Measurements from ENCODE around the gene MAPK6. TPM values are rescaled to one million over a fixed set of nuclear protein-coding genes. Genes with fewer than 3 reads are reported as not detected.
"Not testable (repeated sequence)": the region's sequence is repeated elsewhere in the genome, so short reads cannot be mapped to it uniquely, and the experiment has no call there.

The MAPK6 gene
- polyA plus RNA-seq, 1 donor (not counting 4 experiments of a cell fraction or from before 2014, with no cell fraction given): 103 TPM

- Histone ChIP-seq H3K27me3 (ENCODE audit: control insufficient read depth, extremely low read depth, insufficient read depth, low read length) (no peaks in the 10 kb centered on the region), H3K4me1 (ENCODE audit: control insufficient read depth, extremely low read depth, insufficient read depth, low read length) (peaks cover 29% of the 10 kb centered on the region), H3K9ac (ENCODE audit: control insufficient read depth, extremely low read depth, insufficient read depth, low read length) (peak overlapping the region; percentile 14), H3K4me2 (ENCODE audit: control insufficient read depth, extremely low read depth, insufficient read depth, low read depth, low read length) (peak overlapping the region; percentile 1), H2AFZ (ENCODE audit: control insufficient read depth, low read length) (no peak overlapping the region), H3K79me2 (ENCODE audit: control insufficient read depth, insufficient read depth, low read length) (peaks cover 65% of the 10 kb centered on the region), H3K4me3 (ENCODE audit: control insufficient read depth in 2 of 3, extremely low read depth in 1 of 3, insufficient read depth in 2 of 3, low read depth in 1 of 3, low read length in 3 of 3) (no peak overlapping the region), H3K36me3 (ENCODE audit: control insufficient read depth in 2 of 2, extremely low read depth in 1 of 2, insufficient read depth in 2 of 2, low read length in 2 of 2) (peaks cover 13 to 34% of the 10 kb centered on the region in 2 experiments), H3K9me3 (ENCODE audit: control insufficient read depth, low read depth, low read length) (no peaks in the 10 kb centered on the region), H4K20me1 (ENCODE audit: control insufficient read depth, extremely low read depth, insufficient read depth, low read length) (no peaks in the 10 kb centered on the region), H3K27ac (ENCODE audit: control insufficient read depth, insufficient read depth, low read length) (peak overlapping the region; percentile 70), H3K9me1 (ENCODE audit: control insufficient read depth, extremely low read depth, insufficient read depth, low read length) (peaks cover 5% of the 10 kb centered on the region)
- TF ChIP-seq EZH2 (IDR thresholded peaks at IDR 0.05; ENCODE audit: low read length) (no peak), CTCF (optimal IDR thresholded peaks at IDR 0.05 in 1 of 3, IDR thresholded peaks at IDR 0.05 in 1 of 3, conservative IDR thresholded peaks at IDR 0.05 in 1 of 3; ENCODE audit: extremely low read depth in 1 of 3, insufficient read depth in 2 of 3, low read length in 3 of 3) (no peak)
- dilution Hi-C loops (cut with MboI; ENCODE audit: extremely low pct_ligation_motif_present, low sequenced_read_pairs): no loop called here
- FAIRE-seq: no peak
- no peak for DNase-seq (ENCODE audit: low read depth, low spot score)
These were observed 33.3 kb downstream of the MAPK6 start for GRCh38 chr15:52052066-52052935.

- peaks cover 13 to 36% of the 10 kb centered on the region in 2 experiments for H3K36me3 ChIP-seq (ENCODE audit: control insufficient read depth in 2 of 2, extremely low read depth in 1 of 2, insufficient read depth in 2 of 2, low read length in 2 of 2)
- DNase-seq (ENCODE audit: low read depth, low spot score) (no peak), FAIRE-seq (no peak)
- H3K4me3 ChIP-seq (ENCODE audit: control insufficient read depth in 2 of 3, extremely low read depth in 1 of 3, insufficient read depth in 2 of 3, low read depth in 1 of 3, low read length in 3 of 3): no peak overlapping the region
- dilution Hi-C loops (cut with MboI; ENCODE audit: extremely low pct_ligation_motif_present, low sequenced_read_pairs): no loop called here
- no peak overlapping the region for H2AFZ ChIP-seq (ENCODE audit: control insufficient read depth, low read length)
- H3K27ac ChIP-seq (ENCODE audit: control insufficient read depth, insufficient read depth, low read length): no peak overlapping the region
- no peak overlapping the region for H3K4me2 ChIP-seq (ENCODE audit: control insufficient read depth, extremely low read depth, insufficient read depth, low read depth, low read length)
- no peaks in the 10 kb centered on the region for H3K27me3 ChIP-seq (ENCODE audit: control insufficient read depth, extremely low read depth, insufficient read depth, low read length)
- H3K9me3 ChIP-seq (ENCODE audit: control insufficient read depth, low read depth, low read length): no peaks in the 10 kb centered on the region
- peaks cover 51% of the 10 kb centered on the region for H3K79me2 ChIP-seq (ENCODE audit: control insufficient read depth, insufficient read depth, low read length)
- peaks cover 5% of the 10 kb centered on the region for H3K9me1 ChIP-seq (ENCODE audit: control insufficient read depth, extremely low read depth, insufficient read depth, low read length)
- TF ChIP-seq EZH2 (IDR thresholded peaks at IDR 0.05; ENCODE audit: low read length): no peak
- TF ChIP-seq CTCF (optimal IDR thresholded peaks at IDR 0.05 in 1 of 3, IDR thresholded peaks at IDR 0.05 in 1 of 3, conservative IDR thresholded peaks at IDR 0.05 in 1 of 3; ENCODE audit: extremely low read depth in 1 of 3, insufficient read depth in 2 of 3, low read length in 3 of 3): no peak
- H3K4me1 ChIP-seq (ENCODE audit: control insufficient read depth, extremely low read depth, insufficient read depth, low read length): peaks cover 29% of the 10 kb centered on the region
- no peak overlapping the region for H3K9ac ChIP-seq (ENCODE audit: control insufficient read depth, extremely low read depth, insufficient read depth, low read length)
- peaks cover under 1% of the 10 kb centered on the region for H4K20me1 ChIP-seq (ENCODE audit: control insufficient read depth, extremely low read depth, insufficient read depth, low read length)
These were observed 35.4 kb downstream of the MAPK6 start for GRCh38 chr15:52054381-52054780.

- H3K4me2 ChIP-seq (ENCODE audit: control insufficient read depth, extremely low read depth, insufficient read depth, low read depth, low read length); dilution Hi-C loops (cut with MboI; ENCODE audit: extremely low pct_ligation_motif_present, low sequenced_read_pairs); H4K20me1 ChIP-seq (ENCODE audit: control insufficient read depth, extremely low read depth, insufficient read depth, low read length); DNase-seq (ENCODE audit: low read depth, low spot score); FAIRE-seq; H3K9ac ChIP-seq (ENCODE audit: control insufficient read depth, extremely low read depth, insufficient read depth, low read length); H3K9me3 ChIP-seq (ENCODE audit: control insufficient read depth, low read depth, low read length); H3K9me1 ChIP-seq (ENCODE audit: control insufficient read depth, extremely low read depth, insufficient read depth, low read length); H3K27me3 ChIP-seq (ENCODE audit: control insufficient read depth, extremely low read depth, insufficient read depth, low read length); H3K4me3 ChIP-seq (ENCODE audit: control insufficient read depth in 2 of 3, extremely low read depth in 1 of 3, insufficient read depth in 2 of 3, low read depth in 1 of 3, low read length in 3 of 3); H2AFZ ChIP-seq (ENCODE audit: control insufficient read depth, low read length): not testable (repeated sequence)
- peaks cover 24% of the 10 kb centered on the region for H3K4me1 ChIP-seq (ENCODE audit: control insufficient read depth, extremely low read depth, insufficient read depth, low read length)
- peaks cover 50% of the 10 kb centered on the region for H3K79me2 ChIP-seq (ENCODE audit: control insufficient read depth, insufficient read depth, low read length)
- peaks cover 18 to 39% of the 10 kb centered on the region in 2 experiments for H3K36me3 ChIP-seq (ENCODE audit: control insufficient read depth in 2 of 2, extremely low read depth in 1 of 2, insufficient read depth in 2 of 2, low read length in 2 of 2)
- H3K27ac ChIP-seq (ENCODE audit: control insufficient read depth, insufficient read depth, low read length): peak overlapping the region; percentile 55
These were observed 35.8 kb downstream of the MAPK6 start for GRCh38 chr15:52054858-52055257.
